IPS-15b (cell line): Measurements from ENCODE around the gene SPHK1.

ENCODE experiments used
- H3K27me3 ChIP-seq: one replicate; pipeline ENCODE4 v1.6.1; 2013; ENCODE audit warnings: low read length; ENCODE audit not compliant: control insufficient read depth, insufficient read depth
- H3K36me3 ChIP-seq: one replicate; pipeline ENCODE4 v1.6.1; 2013; ENCODE audit warnings: low read length; ENCODE audit not compliant: control insufficient read depth, insufficient read depth
- H3K4me1 ChIP-seq: one replicate; pipeline ENCODE4 v1.6.1; 2013; ENCODE audit warnings: mild to moderate bottlenecking, low read length; ENCODE audit not compliant: control insufficient read depth, insufficient read depth
- H3K4me3 ChIP-seq: one replicate; pipeline ENCODE4 v1.5.1; 2013; ENCODE audit warnings: low read depth, low read length
- H3K9ac ChIP-seq: one replicate; pipeline ENCODE4 v1.6.1; 2013; ENCODE audit warnings: low read depth, mild to moderate bottlenecking, low read length
- H3K9me3 ChIP-seq: one replicate; pipeline ENCODE4 v1.6.1; 2013; ENCODE audit warnings: mild to moderate bottlenecking, low read length; ENCODE audit not compliant: control insufficient read depth, insufficient read depth

SPHK1 gene

DNA sequence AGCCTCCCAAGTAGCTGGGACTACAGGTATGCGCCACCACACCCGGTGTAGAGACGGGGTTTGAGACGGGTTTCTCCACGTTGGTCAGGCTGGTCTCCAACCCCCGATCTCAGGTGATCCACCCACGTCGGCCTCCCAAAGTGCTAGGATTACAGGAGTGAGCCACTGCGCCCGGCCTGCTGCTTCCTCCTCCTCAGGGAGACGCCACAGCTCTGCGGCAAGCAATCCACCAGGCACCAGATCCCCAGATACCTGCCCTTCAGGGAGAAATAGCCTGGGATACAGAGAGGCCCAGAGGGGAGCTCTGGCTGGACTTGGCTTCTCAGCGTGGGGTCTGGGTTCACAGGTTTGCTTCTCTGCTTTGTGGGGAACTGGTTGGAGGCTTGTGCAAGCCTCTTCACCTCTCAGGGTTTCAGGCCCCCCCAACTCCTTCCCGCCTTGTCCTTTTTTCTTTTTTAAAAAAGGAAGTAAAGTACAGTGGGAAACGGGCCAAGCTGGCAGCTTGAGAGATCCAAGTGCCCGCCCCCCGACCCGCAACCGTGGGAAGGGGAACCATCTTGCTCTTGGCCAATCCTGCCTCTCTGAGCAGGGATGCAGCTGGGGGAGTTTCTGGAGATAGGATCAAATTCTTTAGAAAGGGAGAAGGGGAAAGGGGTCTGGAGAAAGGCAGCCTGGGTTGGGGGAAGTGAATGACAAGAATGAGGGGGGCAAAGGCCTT lies 2.6 kb upstream of the SPHK1 start:
- Histone ChIP-seq H3K9me3 (no peaks in the 10 kb centered on the region), H3K9ac (no peak overlapping the region), H3K27me3 (peaks cover 27% of the 10 kb centered on the region), H3K4me3 (peak overlapping the region; percentile 71), H3K4me1 (no peaks in the 10 kb centered on the region), H3K36me3 (no peaks in the 10 kb centered on the region)

DNA sequence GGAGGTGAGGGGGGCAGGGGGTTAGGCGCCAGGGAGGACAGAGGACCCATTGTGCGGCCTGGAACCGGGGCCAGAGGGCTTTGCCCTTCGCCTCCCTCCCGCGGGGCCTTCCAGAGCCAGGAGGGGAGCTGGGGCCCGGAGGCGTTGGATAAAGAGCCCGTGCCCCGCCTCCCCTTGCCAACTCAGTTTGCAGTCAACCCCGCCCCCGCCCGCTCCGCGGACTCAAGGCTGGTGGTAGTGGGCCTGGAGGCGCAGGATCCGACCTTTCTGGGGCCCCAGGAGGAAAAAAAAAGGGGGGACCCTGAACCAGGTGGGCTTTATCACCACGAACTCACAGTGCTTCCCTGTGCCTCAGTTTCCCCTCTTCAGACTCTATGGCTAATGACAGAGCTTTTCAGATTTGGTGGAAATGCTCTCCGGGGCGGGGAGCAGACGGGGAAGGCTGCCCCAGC lies 2.0 kb upstream of the SPHK1 start:
- Histone ChIP-seq H3K27me3 (peaks cover 27% of the 10 kb centered on the region), H3K4me3 (peak overlapping the region; percentile 71), H3K9ac (peak overlapping the region; percentile 37), H3K36me3 (no peaks in the 10 kb centered on the region), H3K4me1 (no peaks in the 10 kb centered on the region), H3K9me3 (no peaks in the 10 kb centered on the region)

DNA sequence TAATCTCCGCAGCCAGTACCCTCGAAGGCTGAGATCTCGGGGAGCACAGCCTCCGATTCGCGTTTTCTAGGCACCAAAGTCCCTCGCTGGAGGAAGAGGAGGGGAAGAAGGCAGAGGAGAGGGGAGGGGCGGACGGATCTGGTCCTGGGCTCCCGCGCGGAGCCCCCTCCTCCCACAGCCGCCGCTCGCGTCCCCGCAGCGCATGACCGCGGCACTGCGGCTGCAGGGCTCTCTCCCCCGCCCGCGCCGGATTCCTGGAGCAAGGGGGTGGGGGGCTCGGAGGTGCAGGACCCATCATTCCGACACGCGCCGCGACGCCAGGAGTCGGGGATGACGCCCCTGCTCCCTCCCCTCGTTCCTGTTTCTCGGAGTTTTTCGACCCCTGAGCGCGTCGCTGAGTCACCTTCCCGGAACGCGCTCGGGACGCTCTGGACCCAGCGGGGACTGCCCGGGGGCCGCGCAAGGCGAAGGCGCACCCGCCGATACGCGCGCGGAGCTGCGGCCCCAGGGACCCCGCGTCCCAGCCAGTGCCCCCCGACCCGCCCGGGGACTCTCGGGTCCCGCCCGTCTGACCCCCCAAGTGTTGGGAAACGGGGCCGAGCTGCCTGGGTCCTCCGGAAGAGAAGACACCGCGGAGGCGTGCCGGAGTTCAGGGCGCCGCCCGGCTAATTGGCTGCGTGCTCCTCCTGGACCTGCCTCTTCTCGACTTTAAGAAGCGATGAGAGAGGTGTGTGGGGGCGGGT lies 1.4 kb upstream of the SPHK1 start:
- Histone ChIP-seq H3K9me3 (no peaks in the 10 kb centered on the region), H3K4me3 (peak overlapping the region; percentile 71), H3K4me1 (no peaks in the 10 kb centered on the region), H3K9ac (peak overlapping the region; percentile 37), H3K36me3 (no peaks in the 10 kb centered on the region), H3K27me3 (peaks cover 27% of the 10 kb centered on the region)

DNA sequence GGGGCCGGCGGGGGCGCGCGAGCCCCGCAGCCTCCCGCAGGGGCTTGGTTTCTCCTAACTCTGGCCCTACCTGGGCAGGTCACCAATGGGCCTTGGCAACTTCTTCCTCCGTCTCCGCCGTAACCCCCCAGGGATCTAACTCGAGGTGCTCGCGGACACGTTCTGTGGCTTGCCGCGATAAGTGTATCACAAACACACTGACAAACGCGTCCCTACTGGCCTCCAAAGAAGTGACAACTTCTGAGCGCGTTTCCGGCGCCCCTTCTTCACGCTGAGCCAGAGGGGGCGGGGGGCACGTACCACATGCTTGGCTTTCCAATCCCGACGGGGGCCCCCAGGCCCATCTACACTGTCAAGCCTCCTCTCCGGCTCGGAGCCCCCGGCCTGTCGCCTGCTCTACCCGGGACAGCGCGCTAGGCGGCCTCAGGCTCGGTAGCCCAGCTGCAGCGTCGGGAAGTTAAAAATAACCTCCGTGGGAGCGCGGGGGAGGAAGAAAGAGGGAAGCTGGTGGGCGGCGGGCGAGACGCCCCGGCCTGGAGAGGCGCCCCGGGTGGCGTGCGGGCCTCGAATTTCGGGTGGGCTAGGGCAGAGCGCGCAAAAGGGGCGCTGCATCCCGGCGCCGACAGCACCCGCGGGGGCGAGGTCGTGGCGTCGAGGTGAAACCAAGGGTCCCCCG lies 725 bp upstream of the SPHK1 start:
- Histone ChIP-seq H3K27me3 (peaks cover 27% of the 10 kb centered on the region), H3K36me3 (no peaks in the 10 kb centered on the region), H3K9ac (no peak overlapping the region), H3K4me3 (peak overlapping the region; percentile 71), H3K4me1 (no peaks in the 10 kb centered on the region), H3K9me3 (no peaks in the 10 kb centered on the region)

- no peaks in the 10 kb centered on the region for H3K36me3 ChIP-seq
- H3K9ac ChIP-seq = no peak overlapping the region
- H3K4me1 ChIP-seq = peaks cover 9% of the 10 kb centered on the region
- H3K9me3 ChIP-seq = no peaks in the 10 kb centered on the region
- H3K4me3 ChIP-seq = peak overlapping the region; percentile 71
- H3K27me3 ChIP-seq = peaks cover 27% of the 10 kb centered on the region
These were observed 830 bp downstream of the SPHK1 start for GRCh38 chr17:76384987-76385891.

- H3K9me3 ChIP-seq = no peaks in the 10 kb centered on the region
- peaks cover 5% of the 10 kb centered on the region for H3K36me3 ChIP-seq
- peaks cover 10% of the 10 kb centered on the region for H3K4me1 ChIP-seq
- H3K4me3 ChIP-seq = peak overlapping the region; percentile 71
- H3K27me3 ChIP-seq = peaks cover 24% of the 10 kb centered on the region
- H3K9ac ChIP-seq = no peak overlapping the region
These were observed 1.7 kb downstream of the SPHK1 start for GRCh38 chr17:76385892-76386786.

DNA sequence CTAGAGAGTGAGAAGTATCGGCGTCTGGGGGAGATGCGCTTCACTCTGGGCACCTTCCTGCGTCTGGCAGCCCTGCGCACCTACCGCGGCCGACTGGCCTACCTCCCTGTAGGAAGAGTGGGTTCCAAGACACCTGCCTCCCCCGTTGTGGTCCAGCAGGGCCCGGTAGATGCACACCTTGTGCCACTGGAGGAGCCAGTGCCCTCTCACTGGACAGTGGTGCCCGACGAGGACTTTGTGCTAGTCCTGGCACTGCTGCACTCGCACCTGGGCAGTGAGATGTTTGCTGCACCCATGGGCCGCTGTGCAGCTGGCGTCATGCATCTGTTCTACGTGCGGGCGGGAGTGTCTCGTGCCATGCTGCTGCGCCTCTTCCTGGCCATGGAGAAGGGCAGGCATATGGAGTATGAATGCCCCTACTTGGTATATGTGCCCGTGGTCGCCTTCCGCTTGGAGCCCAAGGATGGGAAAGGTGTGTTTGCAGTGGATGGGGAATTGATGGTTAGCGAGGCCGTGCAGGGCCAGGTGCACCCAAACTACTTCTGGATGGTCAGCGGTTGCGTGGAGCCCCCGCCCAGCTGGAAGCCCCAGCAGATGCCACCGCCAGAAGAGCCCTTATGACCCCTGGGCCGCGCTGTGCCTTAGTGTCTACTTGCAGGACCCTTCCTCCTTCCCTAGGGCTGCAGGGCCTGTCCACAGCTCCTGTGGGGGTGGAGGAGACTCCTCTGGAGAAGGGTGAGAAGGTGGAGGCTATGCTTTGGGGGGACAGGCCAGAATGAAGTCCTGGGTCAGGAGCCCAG lies 2.8 kb downstream of the SPHK1 start:
- Histone ChIP-seq H3K9me3 (no peaks in the 10 kb centered on the region), H3K27me3 (peaks cover 23% of the 10 kb centered on the region), H3K36me3 (peaks cover 15% of the 10 kb centered on the region), H3K9ac (no peak overlapping the region), H3K4me3 (no peak overlapping the region), H3K4me1 (peaks cover 10% of the 10 kb centered on the region)

- H3K4me3 ChIP-seq = no peak overlapping the region
- peaks cover 14% of the 10 kb centered on the region for H3K27me3 ChIP-seq
- H3K9me3 ChIP-seq = no peaks in the 10 kb centered on the region
- peaks cover 10% of the 10 kb centered on the region for H3K4me1 ChIP-seq
- H3K9ac ChIP-seq = no peak overlapping the region
- peaks cover 22% of the 10 kb centered on the region for H3K36me3 ChIP-seq
These were observed 4.8 kb downstream of the SPHK1 start for GRCh38 chr17:76388966-76389888.

GRCh38 chr17:76390003-76390421 lies 5.6 kb downstream of the SPHK1 start:
- Histone ChIP-seq H3K36me3 (peaks cover 23% of the 10 kb centered on the region), H3K4me1 (peaks cover 10% of the 10 kb centered on the region), H3K9ac (no peak overlapping the region), H3K4me3 (no peak overlapping the region), H3K27me3 (peaks cover 7% of the 10 kb centered on the region), H3K9me3 (no peaks in the 10 kb centered on the region)
